ENCODE measurements around the gene PITX1.
"Not testable (repeated sequence)": the region's sequence is repeated elsewhere in the genome, so short reads cannot be mapped to it uniquely, and the experiment has no call there.

- TF ChIP-seq CTCF (IDR thresholded peaks at IDR 0.05; ENCODE audit: low read depth, low read length, missing input control); FOXA1 (IDR thresholded peaks at IDR 0.05); ATF3 (IDR thresholded peaks at IDR 0.05); RAD21 (IDR thresholded peaks at IDR 0.05); REST (IDR thresholded peaks at IDR 0.05): not testable (repeated sequence)
Observed at GRCh38 chr5:135083334-135083733, 49.3 kb upstream of the PITX1 start.

Data from liver (tissue), 3 donors.